Stimulated activated CD8-positive, alpha-beta memory T cell treated with anti-CD3 and anti-CD28 coated beads, Interleukin-2, amount 100 ng/mL, for 48 hours (primary cell): Measurements from ENCODE around the gene RIC3.

Source experiments
- DNase-seq, 2 donors: peaks; one replicate each; pipeline ENCODE4 v3.0.0-alpha.2; 2020; ENCODE audit warnings: low read depth in 2 of 2

The RIC3 gene

GRCh38 chr11:8067929-8068575 lies 100.8 kb downstream of the RIC3 start:
- no peak for DNase-seq

GRCh38 chr11:8067567-8067928 lies 101.3 kb downstream of the RIC3 start:
- DNase-seq, result no peak

DNA sequence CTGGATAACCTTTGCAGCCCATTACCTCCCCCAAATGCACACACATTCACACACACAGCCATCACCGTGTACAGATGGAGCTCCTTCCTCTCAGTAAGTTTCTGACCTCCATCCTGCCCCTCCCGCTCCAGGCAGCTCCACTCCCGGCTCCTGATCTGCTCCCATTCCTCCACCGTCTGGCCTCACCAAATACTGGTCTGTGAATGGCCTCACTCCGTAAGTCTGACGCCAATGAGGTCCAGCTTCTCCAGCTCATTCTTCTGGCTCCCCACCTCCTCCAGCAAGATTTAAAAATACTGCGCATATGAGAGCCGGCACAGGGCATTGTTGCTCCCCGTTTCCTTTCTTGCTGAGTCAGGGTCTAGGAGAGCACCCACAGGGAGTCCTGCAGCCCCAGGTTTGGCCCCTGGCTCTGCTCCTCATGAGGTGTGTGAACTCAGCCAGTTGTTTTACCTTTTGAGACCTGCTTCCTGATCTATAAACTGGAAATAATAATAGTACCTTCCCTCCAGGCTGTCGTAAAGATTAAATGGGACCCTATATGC lies 101.8 kb downstream of the RIC3 start:
- no peak for DNase-seq

GRCh38 chr11:8066036-8066910 lies 102.6 kb downstream of the RIC3 start:
- no peak for DNase-seq

DNA sequence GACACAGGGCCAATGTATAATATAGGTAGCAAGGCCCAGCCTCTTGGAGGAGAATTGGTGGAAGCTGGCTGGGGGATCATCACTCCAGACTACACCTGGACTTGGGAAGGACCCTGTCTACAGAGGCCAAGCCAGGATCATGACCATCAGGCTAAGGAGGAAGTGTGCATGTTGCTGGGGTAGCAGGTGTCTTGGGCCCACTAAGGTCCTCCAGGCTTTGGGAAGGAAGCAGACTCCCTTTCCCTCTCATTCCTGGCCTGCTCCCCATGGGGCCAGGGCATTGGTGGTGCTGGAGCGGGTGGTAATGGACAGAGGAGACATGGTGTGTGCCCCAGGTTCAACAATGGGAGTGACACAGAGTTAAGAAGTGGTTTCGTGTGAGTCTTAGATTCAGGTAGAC lies 103.8 kb downstream of the RIC3 start:
- DNase-seq, result no peak

GRCh38 chr11:8063324-8063723 lies 105.5 kb downstream of the RIC3 start:
- no peak for DNase-seq

DNA sequence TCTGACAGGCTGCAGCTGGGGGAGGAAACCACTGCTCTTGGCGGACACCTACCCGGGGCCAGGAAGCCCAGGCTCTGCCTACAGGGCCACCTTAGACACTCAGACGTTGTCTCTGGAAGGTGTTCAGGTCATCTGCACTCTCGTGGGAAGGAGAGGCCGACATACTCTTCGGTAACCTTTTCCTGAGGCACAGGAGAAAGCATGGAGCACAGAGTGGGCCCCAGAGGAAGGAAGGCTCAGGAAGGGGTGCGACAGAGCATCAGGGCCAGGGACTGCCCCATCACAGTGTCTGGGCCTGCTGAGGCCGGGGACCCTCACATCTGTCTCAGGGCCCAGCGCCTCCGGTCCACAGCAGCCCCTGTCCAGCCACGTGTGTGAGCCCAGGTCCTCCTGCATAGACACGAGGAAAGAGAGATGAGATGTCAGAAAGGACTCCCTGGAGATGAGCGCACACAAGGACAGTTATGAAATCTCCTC lies 106.0 kb downstream of the RIC3 start:
- DNase-seq, result no peak

GRCh38 chr11:8061555-8062428 lies 107.0 kb downstream of the RIC3 start:
- no peak for DNase-seq

DNA sequence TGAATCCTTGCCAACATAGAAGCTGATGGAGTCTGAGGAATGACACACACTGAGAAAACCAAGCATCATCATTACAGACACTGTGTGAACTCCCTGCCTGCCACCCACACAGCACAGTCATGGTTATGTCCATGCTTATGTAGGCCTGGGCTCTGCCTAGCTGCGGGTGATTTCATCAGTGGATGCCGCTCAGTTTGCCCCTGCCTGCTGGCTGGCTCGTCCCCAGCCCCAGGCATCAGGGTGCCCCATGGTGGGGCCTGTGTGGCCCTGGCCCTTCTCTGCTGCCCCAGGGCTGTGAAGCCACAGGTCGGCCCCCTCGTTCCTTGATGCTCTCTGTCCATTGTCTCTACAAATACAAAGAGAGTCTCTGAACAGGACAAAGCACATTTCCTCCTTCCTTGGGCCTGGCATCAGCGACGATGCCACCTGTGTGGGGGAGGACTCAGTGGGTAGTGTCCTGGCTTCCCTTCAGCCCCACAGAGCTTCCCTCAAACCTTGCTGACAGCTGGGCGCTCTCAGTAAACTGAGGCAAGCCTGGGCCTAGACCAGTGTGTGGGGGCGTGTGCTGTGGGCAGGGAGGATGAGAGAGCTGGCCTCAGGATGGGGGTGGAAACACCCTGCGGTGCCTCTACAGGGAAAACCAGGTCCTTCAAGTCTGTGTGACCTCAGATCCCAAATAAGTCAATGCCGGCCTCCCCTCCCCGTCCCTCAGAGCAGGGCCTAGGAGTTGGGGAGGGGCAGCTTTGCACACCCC lies 107.8 kb downstream of the RIC3 start:
- DNase-seq, result no peak

DNA sequence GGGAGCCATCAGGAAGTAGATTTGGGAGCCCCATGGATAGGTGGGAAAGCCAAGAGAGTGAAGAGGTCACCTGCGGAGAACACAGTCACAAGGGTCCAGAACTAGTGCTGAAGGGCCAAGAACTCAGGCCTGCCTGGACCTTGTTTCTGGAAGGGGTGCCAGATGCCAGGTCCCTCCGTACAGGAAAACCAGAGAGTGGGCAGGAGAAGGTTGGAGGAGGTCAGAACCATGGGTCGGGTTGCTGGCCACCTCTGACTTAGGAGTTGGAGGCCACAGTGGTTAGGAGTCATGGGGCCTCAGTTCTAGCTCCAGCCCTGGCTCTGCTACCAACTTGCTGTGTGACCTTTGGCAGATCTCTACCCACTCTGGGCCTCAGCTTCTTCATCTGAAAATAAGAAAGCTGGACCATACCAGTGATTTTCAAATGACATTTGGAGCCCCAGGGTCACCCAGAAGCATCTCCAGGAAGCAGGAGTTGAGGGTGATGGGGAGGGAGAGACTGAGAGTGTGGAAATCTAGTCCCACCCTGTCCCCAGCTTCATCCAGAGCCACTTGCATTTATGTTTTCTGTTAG lies 108.6 kb downstream of the RIC3 start:
- DNase-seq, result no peak

DNA sequence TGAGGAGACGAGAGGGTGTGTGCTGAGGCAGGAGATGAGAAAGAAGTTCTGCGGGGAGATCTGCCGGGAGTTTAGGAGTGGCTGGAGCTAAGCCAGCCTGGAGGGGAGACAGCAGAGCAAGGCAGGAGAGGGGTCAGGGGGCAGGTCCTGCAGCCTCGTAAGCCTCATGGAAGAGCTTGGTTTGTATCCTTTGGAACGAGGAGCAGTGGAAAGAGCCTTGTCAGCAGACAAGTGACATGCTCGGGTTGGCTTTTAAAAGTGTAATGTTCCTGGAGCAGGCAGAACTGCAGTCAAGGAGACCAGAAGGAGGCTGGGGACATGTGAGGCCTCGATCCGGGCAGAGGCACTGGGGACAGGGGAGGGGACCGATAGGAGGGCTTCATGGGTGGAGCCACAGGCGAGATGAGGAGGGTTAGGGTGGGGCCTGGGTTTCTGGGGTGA lies 109.2 kb downstream of the RIC3 start:
- no peak for DNase-seq

DNA sequence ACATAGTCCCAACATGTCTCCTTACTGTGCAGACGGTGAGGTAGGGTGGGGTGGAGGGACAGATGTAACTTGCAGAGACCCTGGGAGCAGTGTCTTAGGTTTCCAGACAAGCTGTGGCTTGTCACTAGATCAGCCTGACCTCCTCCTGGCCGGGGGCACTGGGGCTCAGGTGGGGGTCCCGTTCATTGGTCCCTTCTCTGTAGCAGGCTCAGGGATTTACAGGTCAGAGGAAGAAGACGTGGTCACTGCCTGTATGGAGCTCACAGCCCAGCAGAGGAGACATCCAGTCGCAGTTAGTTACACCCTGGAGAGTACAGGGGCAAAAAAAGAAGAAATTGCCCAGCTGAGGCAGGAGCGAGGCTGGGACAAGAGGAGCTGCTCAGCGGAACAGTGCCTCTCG lies 109.8 kb downstream of the RIC3 start:
- DNase-seq, result no peak

- DNase-seq, result no peak
Measured at GRCh38 chr11:8058216-8058615, 110.6 kb downstream of the RIC3 start.

DNA sequence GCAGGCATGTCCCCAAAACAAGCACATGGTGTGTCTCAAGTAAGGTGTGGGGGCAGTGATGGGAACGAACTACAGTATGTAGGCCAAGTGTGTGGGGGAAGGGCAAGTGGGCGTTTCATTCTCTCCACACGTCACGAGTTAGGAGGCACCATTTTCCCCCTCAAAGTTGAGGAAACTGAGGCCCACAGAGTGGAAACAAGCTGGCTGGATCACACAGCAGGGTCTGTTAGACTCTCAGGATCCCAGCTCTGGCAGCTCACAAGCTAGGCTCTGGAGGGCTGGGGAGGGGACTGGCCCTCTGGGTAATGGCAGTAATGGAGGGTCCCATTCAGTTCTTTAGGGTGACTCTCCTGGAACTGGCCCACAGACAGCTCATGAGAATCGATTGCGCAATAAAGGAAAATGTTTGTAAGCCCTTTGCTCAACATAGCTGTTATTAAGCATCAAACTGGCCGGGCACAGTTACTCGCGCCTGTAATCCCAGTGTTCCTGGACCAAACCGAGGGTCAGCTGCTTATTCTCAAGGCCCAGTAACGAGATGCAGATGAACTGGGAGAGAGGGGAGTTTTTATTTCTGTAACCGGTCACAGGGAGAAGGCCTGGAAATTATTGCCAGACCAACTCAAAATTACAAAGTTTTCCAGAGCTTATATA lies 111.9 kb downstream of the RIC3 start:
- no peak for DNase-seq
